Nucleus accumbens (tissue), 56 donors: ENCODE results near the gene WBP2NL.
"Not testable (repeated sequence)": the region's sequence is repeated elsewhere in the genome, so short reads cannot be mapped to it uniquely, and the experiment has no call there.

Experiments used
- DNase-seq, 56 donors: peaks; one replicate each; lab custom pipeline; 2025; lab: John Stamatoyannopoulos, UW

The WBP2NL gene, protein sequence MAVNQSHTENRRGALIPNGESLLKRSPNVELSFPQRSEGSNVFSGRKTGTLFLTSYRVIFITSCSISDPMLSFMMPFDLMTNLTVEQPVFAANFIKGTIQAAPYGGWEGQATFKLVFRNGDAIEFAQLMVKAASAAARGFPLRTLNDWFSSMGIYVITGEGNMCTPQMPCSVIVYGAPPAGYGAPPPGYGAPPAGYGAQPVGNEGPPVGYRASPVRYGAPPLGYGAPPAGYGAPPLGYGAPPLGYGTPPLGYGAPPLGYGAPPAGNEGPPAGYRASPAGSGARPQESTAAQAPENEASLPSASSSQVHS

GRCh38 chr22:41998361-41999261 lies at the start of gene WBP2NL:
WBP2NL (plus strand) TSS chr22:41998788; CDS start chr22:41998819, 31 bp downstream.
- peak in 53 of 56 donors; percentile 24 to 92 (median 77) for DNase-seq

DNA sequence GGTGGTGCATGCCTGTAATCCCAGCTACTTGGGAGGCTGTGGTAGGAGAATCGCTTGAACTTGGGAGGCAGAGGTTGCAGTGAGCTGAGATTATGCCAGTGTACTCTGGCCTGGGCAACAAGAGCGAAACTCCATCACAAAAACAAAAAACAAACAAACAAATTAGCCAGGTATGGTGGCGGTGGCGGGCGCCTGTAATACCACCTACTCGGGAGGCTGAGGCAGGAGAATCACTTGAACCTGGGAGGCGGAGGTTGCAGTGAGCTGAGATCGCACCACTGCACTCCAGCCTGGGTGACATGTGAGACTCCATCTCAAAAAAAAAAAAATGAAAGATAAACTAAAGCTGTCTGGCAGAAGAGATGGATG lies 49.7 kb upstream of the WBP2NL start:
- DNase-seq = not testable (repeated sequence)

- no peak for DNase-seq
Measured at GRCh38 chr22:41949297-41949965, 49.2 kb upstream of the WBP2NL start.

- DNase-seq = peak; percentile 18 to 97 (median 83)
Measured at GRCh38 chr22:41951898-41952474, 46.6 kb upstream of the WBP2NL start, which contains the start of gene SMIM45. SMIM45 (plus strand) TSS chr22:41952150.

DNA sequence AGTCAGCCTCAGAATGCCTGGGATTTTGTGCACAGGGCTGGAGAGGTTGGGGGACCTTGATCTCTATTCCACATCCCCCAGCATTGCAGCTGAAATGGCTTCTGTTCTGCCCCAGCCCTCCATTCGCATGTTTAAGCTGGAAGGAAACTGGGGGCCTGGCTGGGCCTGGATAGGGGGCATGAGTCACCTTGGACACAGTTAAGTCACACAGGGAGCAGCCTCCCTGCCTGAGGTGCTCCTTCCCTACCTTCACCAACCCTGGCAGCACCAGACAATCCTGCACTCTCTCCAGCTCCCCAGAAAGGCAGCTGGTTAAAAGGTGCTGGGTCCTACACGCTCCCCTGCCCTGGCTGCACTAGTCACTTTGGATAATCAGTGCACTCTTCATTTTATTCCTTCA lies 45.9 kb upstream of the WBP2NL start:
- DNase-seq = peak in 1 of 56 donors; percentile 43

GRCh38 chr22:41957941-41958556 lies 40.5 kb upstream of the WBP2NL start:
- DNase-seq = no peak

- DNase-seq = peak in 45 of 56 donors; percentile 17 to 87 (median 48)
Measured at GRCh38 chr22:41963453-41964111, 35.0 kb upstream of the WBP2NL start.

- peak in 5 of 56 donors; percentile 42 to 65 (median 51) for DNase-seq
Measured at GRCh38 chr22:41964112-41964491, 34.5 kb upstream of the WBP2NL start.

DNA sequence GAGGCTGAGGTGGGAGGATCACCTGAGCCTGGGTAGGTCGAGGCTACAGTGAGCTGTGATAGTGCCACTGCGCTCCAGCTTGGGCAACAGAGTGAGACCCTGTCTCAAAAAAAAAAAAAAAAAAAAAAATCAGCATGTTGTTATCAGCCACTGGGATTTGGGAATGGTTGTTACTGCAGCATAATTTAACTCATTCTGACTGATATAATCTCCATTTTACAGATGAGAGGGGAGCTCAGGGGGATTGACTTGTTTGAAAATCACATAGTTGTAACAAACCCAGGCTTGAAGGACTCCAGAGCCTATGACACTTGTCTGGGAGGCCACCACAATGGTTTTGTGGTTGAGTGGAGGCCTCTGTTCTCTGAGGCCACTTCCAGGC lies 32.4 kb upstream of the WBP2NL start:
- no peak for DNase-seq

DNA sequence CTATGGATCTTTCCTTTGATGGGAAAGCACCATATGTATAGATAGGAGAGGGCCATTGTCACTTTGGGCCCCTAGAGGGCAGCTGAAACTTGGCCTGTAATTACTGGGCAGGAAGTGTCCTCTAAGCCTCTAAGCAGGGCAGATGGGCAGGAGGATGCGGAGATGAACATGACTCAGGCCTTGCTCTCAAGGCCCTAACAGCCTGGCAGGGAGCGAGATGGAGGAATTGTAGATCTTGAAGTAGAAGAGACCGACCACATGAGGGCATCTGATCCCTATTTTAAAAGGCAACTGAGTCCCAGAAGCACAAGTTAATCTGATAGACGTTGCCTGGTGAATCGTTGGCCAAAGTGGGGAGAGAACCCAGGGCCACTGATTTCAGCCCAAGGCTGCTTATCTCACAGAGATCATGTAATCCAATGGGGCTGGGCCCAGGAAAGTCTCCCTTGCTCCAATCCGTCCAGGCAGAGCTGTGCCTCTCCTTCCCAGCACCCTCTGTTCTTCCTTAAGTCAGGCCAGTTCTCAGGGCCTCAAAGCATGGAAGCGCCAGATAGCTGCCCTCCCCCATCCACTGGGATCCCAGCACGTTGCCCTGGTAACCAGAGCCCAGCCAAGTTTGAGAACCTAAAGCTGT lies 31.9 kb upstream of the WBP2NL start:
- peak in 31 of 56 donors; percentile 19 to 78 (median 45) for DNase-seq

DNA sequence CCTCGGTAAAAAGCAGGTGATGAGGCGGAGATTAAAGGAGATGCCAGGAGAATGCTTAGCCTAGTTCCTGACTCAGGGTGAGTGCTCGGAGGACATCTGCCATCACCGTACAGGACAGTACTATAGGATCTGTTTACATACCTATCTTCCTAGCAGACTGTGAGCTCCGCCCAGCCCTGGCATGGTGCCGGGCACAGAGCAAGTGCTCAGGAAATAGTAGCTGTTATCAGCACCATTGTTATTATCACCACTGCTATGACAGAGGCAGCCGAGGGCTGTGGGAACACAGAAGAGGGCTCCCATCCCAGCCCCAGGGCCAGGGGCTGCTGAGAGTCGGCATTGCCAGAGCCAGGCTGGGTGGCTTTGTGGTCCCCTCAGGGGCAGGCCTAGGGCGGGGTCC lies 30.0 kb upstream of the WBP2NL start:
- DNase-seq = no peak

- DNase-seq = no peak
Measured at GRCh38 chr22:41969110-41969646, 29.4 kb upstream of the WBP2NL start, which contains the start of gene SEPTIN3. SEPTIN3 (plus strand) TSS chr22:41969443; CDS start chr22:41971493, 2,050 bp downstream.

DNA sequence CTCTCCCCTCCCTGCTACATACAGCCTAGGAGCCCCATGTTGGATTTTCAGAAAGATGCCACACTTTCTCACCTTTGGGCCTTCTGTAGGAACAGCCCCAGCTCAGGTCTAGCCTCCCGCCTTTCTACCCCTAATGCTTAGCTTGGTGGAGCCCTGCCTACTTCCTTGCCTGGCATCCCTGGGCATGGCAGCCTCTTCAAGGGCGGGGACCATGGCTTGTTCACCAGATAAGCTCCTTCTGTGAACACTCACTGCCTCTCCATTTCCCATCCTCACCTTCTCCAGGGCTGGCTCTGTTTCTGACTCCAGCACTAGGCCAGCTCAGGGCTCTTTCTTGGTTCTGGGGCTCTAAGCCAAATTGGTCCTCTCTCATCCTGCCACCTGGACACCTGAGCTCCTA lies 28.0 kb upstream of the WBP2NL start:
- no peak for DNase-seq

DNA sequence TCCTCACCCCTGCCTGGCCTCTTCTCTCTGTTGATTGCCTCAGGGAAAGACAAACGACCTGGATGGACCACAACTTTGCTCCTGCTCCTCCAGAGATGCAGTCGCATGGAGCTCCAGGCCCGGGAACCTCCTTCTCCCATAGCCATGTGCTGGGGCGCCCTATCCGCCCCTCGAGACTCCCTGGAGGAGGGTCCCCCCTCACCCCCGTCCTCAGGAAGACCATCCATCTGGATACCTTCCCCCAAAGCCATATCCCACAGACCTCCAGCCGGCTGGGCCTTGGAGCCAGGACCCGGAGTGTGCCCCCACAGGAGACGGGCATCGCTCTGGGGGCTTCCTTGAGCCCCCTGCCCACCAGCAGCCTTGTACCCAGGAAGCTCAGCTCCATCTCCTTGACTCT lies 27.2 kb upstream of the WBP2NL start:
- no peak for DNase-seq

- peak in 2 of 56 donors; percentile 10 to 32 for DNase-seq
Measured at GRCh38 chr22:41974691-41975290, 23.8 kb upstream of the WBP2NL start.

GRCh38 chr22:41975299-41976069 lies 23.1 kb upstream of the WBP2NL start:
- DNase-seq = peak in 1 of 56 donors; percentile 40
